ENCODE measurements around the gene PCK2. TPM values are rescaled to one million over a fixed set of nuclear protein-coding genes. Genes with fewer than 3 reads are reported as not detected.

PCK2 gene
- total and polyA plus RNA-seq, 2 of the 13 experiments (the other 11 are each of a cell fraction or from before 2014, with no cell fraction given) = 129 to 272 TPM

- TF ChIP-seq RXRB (CRISPR knock-in tag; IDR thresholded peaks at IDR 0.05; ENCODE audit: borderline replicate concordance) (no peak), AKAP8 (CRISPR knock-in tag; IDR thresholded peaks at IDR 0.05) (no peak), MXD3 (CRISPR knock-in tag; IDR thresholded peaks at IDR 0.05) (no peak), PITX1 (CRISPR knock-in tag; IDR thresholded peaks at IDR 0.05) (no peak), TP53 (CRISPR knock-in tag; conservative IDR thresholded peaks at IDR 0.05) (no peak), NR1H2 (CRISPR knock-in tag; IDR thresholded peaks at IDR 0.05; ENCODE audit: borderline replicate concordance, low read depth) (no peak), NAIF1 (CRISPR knock-in tag; IDR thresholded peaks at IDR 0.05; ENCODE audit: borderline replicate concordance) (no peak), ZNF160 (CRISPR knock-in tag; IDR thresholded peaks at IDR 0.05) (no peak), HNF1B (CRISPR knock-in tag; IDR thresholded peaks at IDR 0.05) (no peak), ZBTB37 (CRISPR knock-in tag; IDR thresholded peaks at IDR 0.05) (no peak), CAMTA2 (CRISPR knock-in tag; IDR thresholded peaks at IDR 0.05; ENCODE audit: borderline replicate concordance) (no peak), E2F2 (CRISPR knock-in tag; IDR thresholded peaks at IDR 0.05; ENCODE audit: borderline replicate concordance) (no peak), NFIC (IDR thresholded peaks at IDR 0.05; ENCODE audit: low read length) (no peak), U2AF1 (optimal IDR thresholded peaks at IDR 0.05; ENCODE audit: low read depth, low read length) (no peak), SNAPC4 (CRISPR knock-in tag; IDR thresholded peaks at IDR 0.05) (no peak), GFI1 (CRISPR knock-in tag; IDR thresholded peaks at IDR 0.05; ENCODE audit: borderline replicate concordance) (no peak), ZFX (CRISPR knock-in tag; IDR thresholded peaks at IDR 0.05; ENCODE audit: low read depth) (no peak), IRF1 (CRISPR knock-in tag; IDR thresholded peaks at IDR 0.05; ENCODE audit: low read depth) (no peak), SP1 (IDR thresholded peaks at IDR 0.05) (no peak), SP1 (CRISPR knock-in tag; IDR thresholded peaks at IDR 0.05) (no peak)
Observed at GRCh38 chr14:24151404-24152080, 57.4 kb downstream of the PCK2 start (continued).
